CD14-positive monocyte (primary cell): ENCODE results near the gene POF1B. TPM values are rescaled to one million over a fixed set of nuclear protein-coding genes. Genes with fewer than 3 reads are reported as not detected.

Experiments
- DNase-seq, 3 donors: peaks; one replicate each; pipeline ENCODE4 v3.0.0-alpha.2; 2011 to 2022
- H2AFZ ChIP-seq: 2 replicates; pipeline ENCODE4 v1.6.0; 2012; ENCODE audit warnings: mild to moderate bottlenecking, low read depth, low read length, inconsistent platforms; ENCODE audit not compliant: insufficient read depth, poor library complexity, severe bottlenecking
- H3K27ac ChIP-seq, 2 donors: 1 replicate in 1 of 2; 2 replicates in 1 of 2; pipeline ENCODE4 v1.5.1; 2012 to 2013; ENCODE audit warnings: low read length in 2 of 2, control low read depth in 1 of 2, inconsistent platforms in 1 of 2, low read depth in 1 of 2, mild to moderate bottlenecking in 1 of 2
- H3K27me3 ChIP-seq, 2 donors: one replicate each; pipeline versions ENCODE4 v1.6.0 to v1.6.1; 2011 to 2013; ENCODE audit warnings: low read length in 2 of 2; ENCODE audit not compliant: control insufficient read depth in 2 of 2, insufficient read depth in 2 of 2
- H3K36me3 ChIP-seq, 2 donors: replicated peaks in 1 of 2; 1 replicate in 1 of 2; 2 replicates in 1 of 2; pipeline versions ENCODE4 v1.5.1 to v1.6.1; 2012 to 2013; ENCODE audit warnings: low read length in 2 of 2, control low read depth in 1 of 2, inconsistent platforms in 1 of 2, mild to moderate bottlenecking in 1 of 2; ENCODE audit not compliant: insufficient read depth in 2 of 2, control insufficient read depth in 1 of 2
- H3K4me1 ChIP-seq, 2 donors: 1 replicate in 1 of 2; 2 replicates in 1 of 2; pipeline versions ENCODE4 v1.5.1 to v1.6.1; 2012 to 2013; ENCODE audit warnings: low read length in 2 of 2, control low read depth in 1 of 2, inconsistent platforms in 1 of 2, mild to moderate bottlenecking in 1 of 2, moderate library complexity in 1 of 2; ENCODE audit not compliant: insufficient read depth in 2 of 2, control insufficient read depth in 1 of 2
- H3K4me2 ChIP-seq: replicated peaks from 2 replicates; pipeline ENCODE3; 2012; ENCODE audit warnings: low read length, moderate library complexity, mild to moderate bottlenecking; ENCODE audit not compliant: poor library complexity, severe bottlenecking; ENCODE audit errors: extremely low read depth
- H3K4me3 ChIP-seq, 3 experiments: fragments of 200-600 bp in 1 of 3; sonication (generic) in 1 of 3; replicated peaks in 1 of 3; 1 replicate in 2 of 3; 2 replicates in 1 of 3; pipeline ENCODE4 v1.5.1; 2011 to 2013; ENCODE audit warnings: low read length in 3 of 3, mild to moderate bottlenecking in 3 of 3, control low read depth in 2 of 3, low read depth in 2 of 3, inconsistent platforms in 1 of 3, moderate library complexity in 1 of 3
- H3K79me2 ChIP-seq: 2 replicates; pipeline ENCODE4 v1.6.0; 2012; ENCODE audit warnings: mild to moderate bottlenecking, control low read depth, inconsistent platforms, low read length, moderate library complexity; ENCODE audit not compliant: insufficient read depth
- H3K9ac ChIP-seq: 2 replicates; pipeline ENCODE4 v1.6.0; 2017; ENCODE audit warnings: low read length, mild to moderate bottlenecking; ENCODE audit not compliant: insufficient read depth, poor library complexity, severe bottlenecking
- H3K9me3 ChIP-seq, 2 donors: replicated peaks in 1 of 2; 1 replicate in 1 of 2; 2 replicates in 1 of 2; pipeline versions ENCODE4 v1.5.1 to v1.6.1; 2012 to 2013; ENCODE audit warnings: low read length in 2 of 2, control low read depth in 1 of 2; ENCODE audit not compliant: control insufficient read depth in 1 of 2, insufficient read depth in 1 of 2
- H4K20me1 ChIP-seq: 2 replicates; pipeline ENCODE4 v1.6.0; 2012; ENCODE audit warnings: mild to moderate bottlenecking, low read length, control low read depth, moderate library complexity; ENCODE audit not compliant: insufficient read depth
- H3K27ac Mint-ChIP-seq, 7 donors: one replicate each; pipeline ENCODE4 v1.8.0; 2020; ENCODE audit warnings: mild to moderate bottlenecking in 7 of 7, mixed read lengths in 7 of 7, moderate library complexity in 6 of 7, inconsistent platforms in 2 of 7
- H3K27me3 Mint-ChIP-seq, 3 donors: one replicate each; pipeline ENCODE4 v1.8.0; 2021 to 2022; ENCODE audit warnings: low read depth in 3 of 3, mild to moderate bottlenecking in 3 of 3, mixed read lengths in 3 of 3, moderate library complexity in 3 of 3, inconsistent platforms in 1 of 3
- H3K36me3 Mint-ChIP-seq, 2 donors: one replicate each; pipeline ENCODE4 v1.8.0; 2020; ENCODE audit warnings: mixed read lengths in 2 of 2, inconsistent platforms in 1 of 2, mild to moderate bottlenecking in 1 of 2
- H3K4me1 Mint-ChIP-seq: one replicate; pipeline ENCODE4 v1.8.0; 2020; ENCODE audit warnings: mild to moderate bottlenecking, mixed read lengths
- H3K4me3 Mint-ChIP-seq, 2 donors: one replicate each; pipeline ENCODE4 v1.8.0; 2020; ENCODE audit warnings: mild to moderate bottlenecking in 2 of 2, mixed read lengths in 2 of 2, moderate library complexity in 1 of 2
- H3K9me3 Mint-ChIP-seq, 7 donors: one replicate each; pipeline ENCODE4 v1.8.0; 2020 to 2022; ENCODE audit warnings: mixed read lengths in 7 of 7, mild to moderate bottlenecking in 6 of 7, moderate library complexity in 6 of 7, inconsistent platforms in 2 of 7
- CTCF ChIP-seq: fragments of 200-600 bp; IDR thresholded peaks from one replicate; pipeline ENCODE4 v1.8.0; 2022; ENCODE audit warnings: antibody characterized with exemption, mild to moderate bottlenecking
- WGBS: methylation state at CpG from one replicate; pipeline ENCODE4 v1.1.5; 2013; ENCODE audit warnings: missing lambda C conversion rate; ENCODE audit not compliant: insufficient coverage; 5-methylcytosine and 5-hydroxymethylcytosine counted together
- intact Hi-C, 2 donors: fragments of 100-400 bp; cut with micrococcal nuclease; formaldehyde crosslinking; loops; one replicate each; pipeline versions ENCODE4 v1.15.0 to v1.15.1; 2023
- polyA plus RNA-seq, 3 donors: library from polyadenylated mRNA; depleted of rRNA in 1 of 3; unstranded in 2 of 3; stranded (reverse) in 1 of 3; fragments of 300-500 nt in 2 of 3; fragments of >200 nt in 1 of 3; fragmentation: Illumina TruSeq in 2 of 3; gene quantifications; 1 replicate in 2 of 3; 2 replicates in 1 of 3; pipeline ENCODE4 v1.2.3, GENCODE V29; 2012 to 2021

Gene POF1B
- polyA plus RNA-seq, 3 donors: not detected

- Histone ChIP-seq H3K9ac (no peak overlapping the region), H3K79me2 (no peaks in the 10 kb centered on the region), H3K4me2 (no peak overlapping the region), H2AFZ (no peak overlapping the region), H3K27me3 (no peaks in the 10 kb centered on the region), H3K4me1 (no peaks in the 10 kb centered on the region), H3K27ac (no peak overlapping the region), H3K9me3 (no peaks in the 10 kb centered on the region), H4K20me1 (no peaks in the 10 kb centered on the region), H3K36me3 (no peaks in the 10 kb centered on the region), H3K4me3 (no peak overlapping the region)
- intact Hi-C loops: no loop called here
- H3K9me3 Mint-ChIP-seq: peaks cover 0 to 7% (median 4%) of the 10 kb centered on the region in 7 donors
- DNase-seq: no peak
- H3K4me3 Mint-ChIP-seq: no peak overlapping the region
- no peak overlapping the region for H3K27ac Mint-ChIP-seq
- no peaks in the 10 kb centered on the region for H3K36me3 Mint-ChIP-seq
- WGBS: no CpG with 5 or more reads among the region's 4 CpGs
- no peaks in the 10 kb centered on the region for H3K4me1 Mint-ChIP-seq
- TF ChIP-seq CTCF: no peak
- H3K27me3 Mint-ChIP-seq: no peaks in the 10 kb centered on the region
Observed at GRCh38 chrX:85365370-85365995, 14.0 kb downstream of the POF1B start.

GRCh38 chrX:85359051-85359450 is 20.4 kb downstream of the POF1B start:
- no peak overlapping the region for H3K4me3 Mint-ChIP-seq
- no peaks in the 10 kb centered on the region for H3K4me1 Mint-ChIP-seq
- Histone ChIP-seq H3K4me2 (no peak overlapping the region), H3K9ac (no peak overlapping the region), H3K79me2 (no peaks in the 10 kb centered on the region), H3K27ac (no peak overlapping the region), H2AFZ (no peak overlapping the region), H4K20me1 (no peaks in the 10 kb centered on the region), H3K27me3 (no peaks in the 10 kb centered on the region), H3K4me1 (no peaks in the 10 kb centered on the region), H3K36me3 (no peaks in the 10 kb centered on the region), H3K4me3 (no peak overlapping the region), H3K9me3 (no peaks in the 10 kb centered on the region)
- no peaks in the 10 kb centered on the region for H3K36me3 Mint-ChIP-seq
- DNase-seq: no peak
- no CpG with 5 or more reads among the region's 1 CpG for WGBS
- peaks cover 0 to 4% (median 2%) of the 10 kb centered on the region in 7 donors for H3K9me3 Mint-ChIP-seq
- H3K27ac Mint-ChIP-seq: no peak overlapping the region
- no peaks in the 10 kb centered on the region for H3K27me3 Mint-ChIP-seq
- no peak for TF ChIP-seq CTCF
- intact Hi-C loops: no loop called here
